SW 1271 (cell line): ENCODE results near the gene BNC2.

Source experiments
- DNase-seq, 2 experiments: peaks; one replicate each; lab custom pipeline; 2025; lab: John Stamatoyannopoulos, UW

The BNC2 gene

GRCh38 chr9:16816011-16816410, 54.5 kb downstream of the BNC2 start:
- DNase-seq: no peak

- DNase-seq: no peak
Measured at GRCh38 chr9:16815079-16815478, 55.4 kb downstream of the BNC2 start.

- DNase-seq: no peak
Measured at GRCh38 chr9:16813838-16814237, 56.6 kb downstream of the BNC2 start.

- DNase-seq: no peak
Measured at GRCh38 chr9:16811987-16812685, 58.3 kb downstream of the BNC2 start.

- no peak for DNase-seq
Measured at GRCh38 chr9:16809912-16810610, 60.4 kb downstream of the BNC2 start.

GRCh38 chr9:16806674-16807073, 63.8 kb downstream of the BNC2 start:
- DNase-seq: no peak

- DNase-seq: no peak
Measured at GRCh38 chr9:16803648-16804047, 66.8 kb downstream of the BNC2 start.

GRCh38 chr9:16801871-16802466, 68.5 kb downstream of the BNC2 start:
- no peak for DNase-seq

- DNase-seq: no peak
Measured at GRCh38 chr9:16796304-16796825, 74.1 kb downstream of the BNC2 start.

GRCh38 chr9:16794871-16795639, 75.4 kb downstream of the BNC2 start:
- no peak for DNase-seq

GRCh38 chr9:16794103-16794502, 76.4 kb downstream of the BNC2 start:
- DNase-seq: no peak

GRCh38 chr9:16787724-16788123, 82.7 kb downstream of the BNC2 start:
- no peak for DNase-seq

- DNase-seq: no peak
Measured at GRCh38 chr9:16784002-16784401, 86.5 kb downstream of the BNC2 start.

- no peak for DNase-seq
Measured at GRCh38 chr9:16782490-16782889, 88.0 kb downstream of the BNC2 start.

- no peak for DNase-seq
Measured at GRCh38 chr9:16775330-16775729, 95.1 kb downstream of the BNC2 start.

GRCh38 chr9:16773617-16774016, 96.9 kb downstream of the BNC2 start:
- DNase-seq: no peak

GRCh38 chr9:16773116-16773515, 97.4 kb downstream of the BNC2 start:
- DNase-seq: no peak

- DNase-seq: no peak
Measured at GRCh38 chr9:16771356-16771755, 99.1 kb downstream of the BNC2 start.

- DNase-seq: no peak
Measured at GRCh38 chr9:16769291-16769690, 101.2 kb downstream of the BNC2 start.

GRCh38 chr9:16768816-16769215, 101.7 kb downstream of the BNC2 start:
- no peak for DNase-seq

- DNase-seq: no peak
Measured at GRCh38 chr9:16767366-16767765, 103.1 kb downstream of the BNC2 start.

- no peak for DNase-seq
Measured at GRCh38 chr9:16763946-16764345, 106.5 kb downstream of the BNC2 start.
